Heart right ventricle (tissue), 16 donors: ENCODE results near the gene ROCK2. TPM values are rescaled to one million over a fixed set of nuclear protein-coding genes. Genes with fewer than 3 reads are reported as not detected.

ENCODE experiments used
- ATAC-seq, 8 donors: fragments of 200-7000 bp; cut with Tn5 transposase; one replicate each; pipeline ENCODE4 v1.9.1; 2020; ENCODE audit warnings: mild to moderate bottlenecking in 8 of 8, moderate library complexity in 8 of 8, moderate number of reproducible peaks in 1 of 8
- DNase-seq, 2 donors: peaks; one replicate each; pipeline ENCODE4 v3.0.0-alpha.2; 2020
- H3K27ac ChIP-seq, 10 donors: fragments of 200-600 bp; sonication (generic) in 2 of 10; one replicate each; pipeline versions ENCODE4 v1.5.0 to v1.8.0; 2020 to 2022; ENCODE audit warnings: mild to moderate bottlenecking in 3 of 10
- H3K27me3 ChIP-seq, 7 donors: fragments of 200-600 bp; one replicate each; pipeline ENCODE4 v1.8.0; 2021 to 2022; ENCODE audit warnings: mild to moderate bottlenecking in 2 of 7
- H3K36me3 ChIP-seq, 9 donors: fragments of 200-600 bp; sonication (generic) in 1 of 9; one replicate each; pipeline versions ENCODE4 v1.5.0 to v1.8.0; 2020 to 2022; ENCODE audit warnings: mild to moderate bottlenecking in 2 of 9
- H3K4me1 ChIP-seq, 9 donors: fragments of 200-600 bp; sonication (generic) in 1 of 9; one replicate each; pipeline versions ENCODE4 v1.5.0 to v1.8.0; 2020 to 2022; ENCODE audit warnings: mild to moderate bottlenecking in 4 of 9
- H3K4me3 ChIP-seq, 10 donors: fragments of 200-600 bp; sonication (generic) in 2 of 10; one replicate each; pipeline versions ENCODE4 v1.5.0 to v1.8.0; 2020 to 2022; ENCODE audit warnings: mild to moderate bottlenecking in 7 of 10, moderate library complexity in 2 of 10
- H3K9me3 ChIP-seq, 11 donors: fragments of 200-600 bp in 10 of 11; sonication (generic) in 2 of 11; one replicate each; pipeline versions ENCODE4 v1.5.0 to v1.8.0; 2013 to 2022; ENCODE audit warnings: mild to moderate bottlenecking in 2 of 11, control low read depth in 1 of 11, moderate library complexity in 1 of 11
- CTCF ChIP-seq, 9 donors: fragments of 200-600 bp; sonication (generic) in 2 of 9; IDR thresholded peaks; one replicate each; pipeline versions ENCODE4 v1.5.0 to v1.8.0; 2021 to 2022; ENCODE audit warnings: antibody characterized with exemption in 9 of 9, mild to moderate bottlenecking in 5 of 9, moderate library complexity in 1 of 9
- WGBS, 2 donors: extraction: QIAGEN DNeasy Blood & Tissue Kit; methylation state at CpG; one replicate each; pipeline ENCODE4 v1.1.7; 2013; ENCODE audit warnings: inconsistent platforms in 1 of 2; 5-methylcytosine and 5-hydroxymethylcytosine counted together
- intact Hi-C, 10 donors: fragments of 100-400 bp; cut with DNase I; formaldehyde crosslinking; loops; one replicate each; pipeline versions ENCODE4 v1.11.1 to v1.14.2; 2022
- polyA plus RNA-seq, 2 donors: library from polyadenylated mRNA; stranded (reverse); fragments of 200-250 nt; gene quantifications; one replicate each; pipeline ENCODE4 v1.2.3, GENCODE V29; 2013
- total RNA-seq, 10 donors: library from RNA; stranded (reverse); fragmentation: NEBNext Ultra II Directional in 3 of 10; extraction: Animal tissue kit (Norgen Biotek cat#: 25700) in 3 of 10; gene quantifications; one replicate each; pipeline versions ENCODE4 v1.2.1 to v1.2.4, GENCODE V29; 2021 to 2023
- donor health status: Arrhythmogenic right ventricular cardiomyopathy.
- donor health status: ischemic (EF 13 %, LVEDD 7.1; RV severe dilation, severe dysfunction).
- donor health status: healthy with polysubstance abuse.
- donor health status: DM: no; HTN: yes; CAD: no.
- donor health status: DM: no; HTN: no; CAD: no.
- donor health status: ischemic (EF 25% LVEDD 6.9; RV normal size, moderate dysfunction).
- donor health status: ischemic (EF 25% LVEDD 5.7; RV mildly dilated, moderate dysfunction).
- donor health status: healthy.
- donor health status: DM: yes; HTN: yes; CAD: no.
- donor health status: Ischemic cardiomyopathy.
- donor health status: ischemic (EF 35%, LVEDD 5.7; RV mildly dilated, moderate dysfunction).
- donor health status: nonischemic (EF 11% LVEDD 7.7; RV severe dilation, severe dysfunction).
- donor health status: DM: yes; HTN: yes; CAD: no.
- donor health status: PGD.
- donor health status: ischemic (EF 29% LVEDD 5.4; RV normal size, mild dysfunction).
- donor health status: nonischemic (EF 23%, LVEDD 6.1; RV moderate dilation, normal function).

ROCK2 gene
- total and polyA plus RNA-seq, 12 donors: 6.9 to 51.8 (median 36.5) TPM

- DNase-seq (no peak), ATAC-seq (no peak)
- no peak overlapping the region for H3K4me3 ChIP-seq
- no peaks in the 10 kb centered on the region for H3K27me3 ChIP-seq
- peaks cover 0 to 6% (median 0%) of the 10 kb centered on the region in 9 donors for H3K4me1 ChIP-seq
- intact Hi-C loops: no loop called here
- no peak overlapping the region for H3K27ac ChIP-seq
- peaks cover 0 to 13% (median 0%) of the 10 kb centered on the region in 9 donors for H3K36me3 ChIP-seq
- 98 to 100% methylated on average over 2 of the region's 2 CpGs for WGBS, 2 donors
- peaks cover 0 to 6% (median 0%) of the 10 kb centered on the region in 11 donors for H3K9me3 ChIP-seq
- no peak for TF ChIP-seq CTCF (IDR thresholded peaks at IDR 0.05)
Measured at GRCh38 chr2:11270891-11271290, 73.5 kb downstream of the ROCK2 start.

DNA sequence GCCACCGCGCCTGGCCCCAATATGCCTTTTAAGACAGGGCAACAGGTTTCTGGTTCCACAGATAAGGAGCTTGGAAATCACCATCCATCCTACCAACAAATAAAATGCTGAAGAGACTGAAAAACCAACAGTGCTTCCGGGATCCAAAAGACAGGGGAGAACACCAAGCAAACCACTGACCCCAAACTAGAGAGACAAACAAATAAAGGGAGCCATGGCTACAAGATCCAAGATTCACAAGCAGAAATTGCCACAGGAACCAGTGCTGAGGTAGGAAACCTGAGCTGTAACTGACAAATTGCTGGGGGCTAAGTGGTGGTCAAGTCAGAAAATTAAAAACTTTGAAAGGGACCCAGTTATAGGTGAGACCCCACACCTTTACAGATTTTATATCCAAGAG is 76.5 kb downstream of the ROCK2 start:
- no peak for ATAC-seq

DNA sequence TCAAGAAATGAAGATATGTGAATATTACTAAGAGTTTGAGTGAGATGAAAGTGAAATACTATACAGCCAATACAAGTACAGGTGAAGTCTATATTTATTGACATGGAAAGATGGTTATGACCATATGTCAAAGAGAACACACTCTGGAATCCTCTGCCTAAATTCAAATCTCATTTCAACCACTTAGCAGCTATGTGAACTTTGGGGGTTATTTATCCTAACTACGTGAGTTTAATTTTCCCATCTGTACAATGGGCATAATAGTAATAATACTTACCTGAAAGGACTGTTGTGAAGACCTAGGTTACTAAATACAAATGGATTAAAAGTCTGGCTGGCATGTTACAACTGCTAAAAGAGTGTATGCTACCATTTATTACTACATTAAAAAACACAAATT is 79.6 kb downstream of the ROCK2 start:
- no peak for DNase-seq
- Histone ChIP-seq H3K4me3 (no peak overlapping the region), H3K27me3 (no peaks in the 10 kb centered on the region), H3K4me1 (peaks cover 0 to 23% (median 6%) of the 10 kb centered on the region in 9 donors), H3K36me3 (peaks cover 0 to 6% (median 0%) of the 10 kb centered on the region in 9 donors), H3K27ac (no peak overlapping the region), H3K9me3 (peaks cover 0 to 6% (median 0%) of the 10 kb centered on the region in 11 donors)
- WGBS, 2 donors: 97 to 100% methylated on average over 1 of the region's 1 CpG
- intact Hi-C loops: no loop called here
- ATAC-seq: no peak
- no peak for TF ChIP-seq CTCF (IDR thresholded peaks at IDR 0.05)

More for the DNA sequence above, 76.5 kb downstream of the ROCK2 start:
- intact Hi-C loops: no loop called here
- Histone ChIP-seq H3K27me3 (no peaks in the 10 kb centered on the region), H3K27ac (no peak overlapping the region), H3K4me3 (no peak overlapping the region), H3K9me3 (peaks cover 0 to 6% (median 0%) of the 10 kb centered on the region in 11 donors), H3K36me3 (peaks cover 0 to 14% (median 0%) of the 10 kb centered on the region in 9 donors), H3K4me1 (peaks cover 0 to 15% (median 4%) of the 10 kb centered on the region in 9 donors)
- TF ChIP-seq CTCF (IDR thresholded peaks at IDR 0.05): no peak
- DNase-seq: no peak
- WGBS, 2 donors: 96 to 98% methylated on average over 3 of the region's 3 CpGs

- Histone ChIP-seq H3K27me3 (no peaks in the 10 kb centered on the region), H3K9me3 (peaks cover 0 to 5% (median 0%) of the 10 kb centered on the region in 11 donors), H3K4me1 (peaks cover 0 to 28% (median 6%) of the 10 kb centered on the region in 9 donors), H3K4me3 (no peak overlapping the region), H3K27ac (no peak overlapping the region), H3K36me3 (peaks cover 0 to 6% (median 0%) of the 10 kb centered on the region in 9 donors)
- no peak for TF ChIP-seq CTCF (IDR thresholded peaks at IDR 0.05)
- ATAC-seq (peak in 1 of 8 donors; percentile 53), DNase-seq (no peak)
- WGBS, 2 donors: 39 to 58% methylated on average over 2 of the region's 2 CpGs
- intact Hi-C loops: no loop called here
Measured at GRCh38 chr2:11264007-11264406, 80.4 kb downstream of the ROCK2 start.
